ENCODE results near the gene EGFR.

The EGFR gene

GRCh38 chr7:55206235-55207029, 187.6 kb downstream of the EGFR start:
- no peaks in the 10 kb centered on the region; a peak in 1 of 22 replicates for H4K20me1 ChIP-seq
- no peak overlapping the region for H3K4me2 ChIP-seq
- H3K36me3 ChIP-seq: no peaks in the 10 kb centered on the region
- no peak for TF ChIP-seq Cebpa-rat (IDR thresholded peaks at IDR 0.05)
- no peak overlapping the region for H3K4me3 ChIP-seq
- no peaks in the 10 kb centered on the region for H3K9me3 ChIP-seq (replicated peaks in 1 of 11)
- no peak overlapping the region for H3K9ac ChIP-seq
- H3K4me1 ChIP-seq: no peaks in the 10 kb centered on the region
- H3K27ac ChIP-seq: no peak overlapping the region
- no peaks in the 10 kb centered on the region for H3K27me3 ChIP-seq

GRCh38 chr7:55207436-55208125, 188.8 kb downstream of the EGFR start:
- H4K20me1 ChIP-seq: no peaks in the 10 kb centered on the region; a peak in 1 of 22 replicates
- H3K9me3 ChIP-seq (replicated peaks in 1 of 11): no peaks in the 10 kb centered on the region
- no peak overlapping the region for H3K27ac ChIP-seq
- H3K9ac ChIP-seq: no peak overlapping the region
- H3K4me1 ChIP-seq: no peaks in the 10 kb centered on the region
- no peak for TF ChIP-seq Cebpa-rat (IDR thresholded peaks at IDR 0.05)
- no peak overlapping the region for H3K4me3 ChIP-seq
- H3K36me3 ChIP-seq: no peaks in the 10 kb centered on the region
- H3K4me2 ChIP-seq: no peak overlapping the region
- no peaks in the 10 kb centered on the region for H3K27me3 ChIP-seq

DNA sequence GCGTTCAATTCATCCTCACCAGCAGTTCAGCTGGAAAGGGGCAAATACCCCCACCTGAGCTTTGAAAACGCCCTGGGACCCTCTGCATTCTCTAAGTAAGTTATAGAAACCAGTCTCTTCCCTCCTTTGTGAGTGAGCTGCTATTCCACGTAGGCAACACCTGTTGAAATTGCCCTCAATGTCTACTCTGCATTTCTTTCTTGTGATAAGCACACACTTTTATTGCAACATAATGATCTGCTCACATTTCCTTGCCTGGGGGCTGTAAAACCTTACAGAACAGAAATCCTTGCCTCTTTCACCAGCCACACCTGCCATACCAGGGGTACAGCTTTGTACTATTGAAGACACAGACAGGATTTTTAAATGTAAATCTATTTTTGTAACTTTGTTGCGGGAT, 190.5 kb downstream of the EGFR start:
- Histone ChIP-seq H3K27ac (no peak overlapping the region), H4K20me1 (no peaks in the 10 kb centered on the region; a peak in 1 of 22 replicates), H3K4me1 (no peaks in the 10 kb centered on the region), H3K27me3 (no peaks in the 10 kb centered on the region), H3K4me3 (no peak overlapping the region), H3K36me3 (no peaks in the 10 kb centered on the region), H3K9ac (no peak overlapping the region), H3K9me3 (replicated peaks in 1 of 11) (no peaks in the 10 kb centered on the region), H3K4me2 (no peak overlapping the region)
- no peak; a peak in 1 of 22 replicates for TF ChIP-seq Cebpa-rat (IDR thresholded peaks at IDR 0.05)

- no peaks in the 10 kb centered on the region for H3K4me1 ChIP-seq
- H4K20me1 ChIP-seq: no peaks in the 10 kb centered on the region; a peak in 1 of 22 replicates
- no peak overlapping the region for H3K4me3 ChIP-seq
- H3K9ac ChIP-seq: no peak overlapping the region
- H3K36me3 ChIP-seq: no peaks in the 10 kb centered on the region
- TF ChIP-seq Cebpa-rat (IDR thresholded peaks at IDR 0.05): no peak
- H3K9me3 ChIP-seq (replicated peaks in 1 of 11): no peaks in the 10 kb centered on the region
- H3K27ac ChIP-seq: no peak overlapping the region
- no peaks in the 10 kb centered on the region for H3K27me3 ChIP-seq
- H3K4me2 ChIP-seq: no peak overlapping the region
Observed at GRCh38 chr7:55210176-55210575, 191.4 kb downstream of the EGFR start.

DNA sequence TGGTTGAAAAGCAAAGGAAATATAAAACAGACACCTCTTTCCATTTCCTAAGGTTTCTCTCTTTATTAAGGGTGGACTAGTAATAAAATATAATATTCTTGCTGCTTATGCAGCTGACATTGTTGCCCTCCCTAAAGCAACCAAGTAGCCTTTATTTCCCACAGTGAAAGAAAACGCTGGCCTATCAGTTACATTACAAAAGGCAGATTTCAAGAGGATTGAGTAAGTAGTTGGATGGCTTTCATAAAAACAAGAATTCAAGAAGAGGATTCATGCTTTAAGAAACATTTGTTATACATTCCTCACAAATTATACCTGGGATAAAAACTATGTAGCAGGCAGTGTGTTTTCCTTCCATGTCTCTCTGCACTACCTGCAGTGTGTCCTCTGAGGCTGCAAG, 191.9 kb downstream of the EGFR start:
- Histone ChIP-seq H3K4me2 (no peak overlapping the region), H3K9ac (no peak overlapping the region), H3K27ac (no peak overlapping the region), H3K4me3 (no peak overlapping the region), H3K27me3 (no peaks in the 10 kb centered on the region), H3K36me3 (no peaks in the 10 kb centered on the region), H4K20me1 (no peaks in the 10 kb centered on the region; a peak in 1 of 22 replicates), H3K9me3 (replicated peaks in 1 of 11) (no peaks in the 10 kb centered on the region), H3K4me1 (no peaks in the 10 kb centered on the region)
- TF ChIP-seq Cebpa-rat (IDR thresholded peaks at IDR 0.05): no peak

DNA sequence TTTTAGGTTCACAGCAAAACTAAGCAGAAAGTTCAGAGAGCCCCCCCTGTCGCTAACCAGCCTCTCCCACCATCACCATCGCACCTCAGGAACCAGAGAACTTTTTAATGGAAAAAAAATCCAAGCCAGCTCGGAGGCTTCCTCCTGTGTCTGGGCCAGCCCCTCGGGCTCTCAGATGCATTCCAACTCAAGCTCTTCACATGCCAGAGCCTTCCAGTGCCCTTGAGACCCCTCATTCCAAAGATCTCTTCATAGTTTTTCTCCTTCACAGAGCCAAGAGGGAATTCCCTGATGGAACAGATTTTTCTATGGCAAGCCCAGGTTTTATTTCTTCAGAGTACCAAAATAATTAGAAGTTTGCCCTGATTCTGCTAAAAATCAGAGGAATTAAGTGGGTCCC, 192.9 kb downstream of the EGFR start:
- no peak overlapping the region for H3K4me2 ChIP-seq
- H3K9me3 ChIP-seq (replicated peaks in 1 of 11): no peaks in the 10 kb centered on the region
- no peak overlapping the region for H3K4me3 ChIP-seq
- H3K4me1 ChIP-seq: no peaks in the 10 kb centered on the region
- no peak overlapping the region for H3K27ac ChIP-seq
- no peak for TF ChIP-seq Cebpa-rat (IDR thresholded peaks at IDR 0.05)
- no peaks in the 10 kb centered on the region; a peak in 1 of 22 replicates for H4K20me1 ChIP-seq
- no peaks in the 10 kb centered on the region for H3K27me3 ChIP-seq
- H3K36me3 ChIP-seq: no peaks in the 10 kb centered on the region
- H3K9ac ChIP-seq: no peak overlapping the region

GRCh38 chr7:55212176-55212575, 193.4 kb downstream of the EGFR start:
- no peaks in the 10 kb centered on the region for H3K27me3 ChIP-seq
- no peak overlapping the region for H3K27ac ChIP-seq
- no peak overlapping the region for H3K4me2 ChIP-seq
- no peaks in the 10 kb centered on the region; a peak in 1 of 22 replicates for H4K20me1 ChIP-seq
- H3K9me3 ChIP-seq (replicated peaks in 1 of 11): no peaks in the 10 kb centered on the region
- TF ChIP-seq Cebpa-rat (IDR thresholded peaks at IDR 0.05): no peak
- no peaks in the 10 kb centered on the region for H3K36me3 ChIP-seq
- no peak overlapping the region for H3K4me3 ChIP-seq
- no peaks in the 10 kb centered on the region for H3K4me1 ChIP-seq
- no peak overlapping the region for H3K9ac ChIP-seq

GRCh38 chr7:55212838-55213237, 194.0 kb downstream of the EGFR start:
- H3K27ac ChIP-seq: no peak overlapping the region
- TF ChIP-seq Cebpa-rat (IDR thresholded peaks at IDR 0.05): no peak

DNA sequence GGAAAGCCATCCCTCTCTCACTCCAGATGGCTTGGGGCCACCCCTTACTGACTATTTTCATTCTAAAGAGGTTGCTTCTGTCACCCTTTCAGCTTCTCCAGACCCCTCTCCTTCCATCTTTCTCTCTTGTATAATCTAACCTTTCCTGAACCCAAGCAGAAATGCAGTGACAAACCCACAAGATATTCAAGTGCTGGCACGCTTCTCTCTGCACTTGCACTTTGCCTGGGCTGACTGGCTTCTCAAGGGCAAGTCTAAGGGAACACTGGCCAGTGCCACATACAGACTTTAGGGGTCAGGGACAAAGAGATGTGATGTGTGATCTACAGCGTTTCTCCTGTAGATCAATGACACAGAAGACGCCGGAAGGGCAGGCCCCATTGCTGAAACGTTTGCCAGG, 195.9 kb downstream of the EGFR start:
- H3K4me1 ChIP-seq: no peaks in the 10 kb centered on the region
- H3K4me3 ChIP-seq: no peak overlapping the region
- no peaks in the 10 kb centered on the region for H3K36me3 ChIP-seq
- no peak for TF ChIP-seq Cebpa-rat (IDR thresholded peaks at IDR 0.05)
- no peak overlapping the region for H3K9ac ChIP-seq
- H4K20me1 ChIP-seq: no peaks in the 10 kb centered on the region
- H3K27ac ChIP-seq: no peak overlapping the region
- no peaks in the 10 kb centered on the region for H3K27me3 ChIP-seq
- no peaks in the 10 kb centered on the region for H3K9me3 ChIP-seq (replicated peaks in 1 of 11)
- no peak overlapping the region for H3K4me2 ChIP-seq

More at GRCh38 chr7:55212838-55213237, 194.0 kb downstream of the EGFR start:
- no peaks in the 10 kb centered on the region for H3K4me1 ChIP-seq
- no peaks in the 10 kb centered on the region for H4K20me1 ChIP-seq
- H3K36me3 ChIP-seq: no peaks in the 10 kb centered on the region
- no peaks in the 10 kb centered on the region for H3K27me3 ChIP-seq
- H3K9me3 ChIP-seq (replicated peaks in 1 of 11): no peaks in the 10 kb centered on the region
- H3K4me2 ChIP-seq: no peak overlapping the region
- H3K4me3 ChIP-seq: no peak overlapping the region
- H3K9ac ChIP-seq: no peak overlapping the region

Data from BLaER1 treated with 17β-estradiol and CSF1 and Interleukin-3, amounts not matched to agents 10 nM and 100 nM (cell line).